Nephron (organoid): ENCODE measurements around the gene DDX23.
A peak's percentile ranks its signal among the peaks of the same experiment; 100 is the strongest.

Source experiments
- H3K27ac Mint-ChIP-seq, 3 experiments: 2 replicates each; pipeline ENCODE4 v1.8.0; 2020; ENCODE audit warnings: mixed read lengths in 3 of 3, mild to moderate bottlenecking in 2 of 3, moderate library complexity in 1 of 3
- H3K27me3 Mint-ChIP-seq: 2 replicates; pipeline ENCODE4 v1.8.0; 2021; ENCODE audit warnings: low read depth, mild to moderate bottlenecking, moderate library complexity, mixed read lengths
- H3K36me3 Mint-ChIP-seq: 2 replicates; pipeline ENCODE4 v1.8.0; 2020; ENCODE audit warnings: low read depth, mixed read lengths
- H3K4me1 Mint-ChIP-seq: 2 replicates; pipeline ENCODE4 v1.8.0; 2020; ENCODE audit warnings: mixed read lengths
- H3K4me3 Mint-ChIP-seq, 3 experiments: 2 replicates each; pipeline ENCODE4 v1.8.0; 2020; ENCODE audit warnings: mild to moderate bottlenecking in 3 of 3, mixed read lengths in 3 of 3, moderate library complexity in 2 of 3
- H3K9me3 Mint-ChIP-seq: 2 replicates; pipeline ENCODE4 v1.8.0; 2020; ENCODE audit warnings: mixed read lengths
- CTCF ChIP-seq, 3 experiments: fragments of 200-600 bp; sonication (generic); IDR thresholded peaks; one replicate each; pipeline ENCODE4 v1.5.0; 2021; ENCODE audit warnings: antibody characterized with exemption in 3 of 3; ENCODE audit not compliant: unreplicated experiment in 3 of 3

The DDX23 gene

GRCh38 chr12:48824905-48825304 is 27.1 kb downstream of the DDX23 start:
- peaks cover 18% of the 10 kb centered on the region for H3K4me1 Mint-ChIP-seq
- H3K27me3 Mint-ChIP-seq, result no peaks in the 10 kb centered on the region
- no peak overlapping the region for H3K27ac Mint-ChIP-seq
- no peaks in the 10 kb centered on the region for H3K9me3 Mint-ChIP-seq
- no peak overlapping the region for H3K4me3 Mint-ChIP-seq
- peaks cover 33% of the 10 kb centered on the region for H3K36me3 Mint-ChIP-seq
- no peak for TF ChIP-seq CTCF (IDR thresholded peaks at IDR 0.05; ENCODE audit: unreplicated experiment in 3 of 3)

- TF ChIP-seq CTCF (IDR thresholded peaks at IDR 0.05; ENCODE audit: unreplicated experiment in 3 of 3), result no peak
- Mint-ChIP-seq H3K4me1 (peaks cover 25% of the 10 kb centered on the region), H3K36me3 (peaks cover 27% of the 10 kb centered on the region), H3K4me3 (no peak overlapping the region), H3K27me3 (no peaks in the 10 kb centered on the region), H3K9me3 (no peaks in the 10 kb centered on the region), H3K27ac (no peak overlapping the region)
Observed at GRCh38 chr12:48824112-48824511, 27.9 kb downstream of the DDX23 start.

GRCh38 chr12:48823281-48823680 is 28.7 kb downstream of the DDX23 start:
- Mint-ChIP-seq H3K9me3 (no peaks in the 10 kb centered on the region), H3K4me1 (peaks cover 30% of the 10 kb centered on the region), H3K36me3 (peaks cover 20% of the 10 kb centered on the region), H3K4me3 (no peak overlapping the region), H3K27me3 (no peaks in the 10 kb centered on the region), H3K27ac (no peak overlapping the region)
- TF ChIP-seq CTCF (IDR thresholded peaks at IDR 0.05; ENCODE audit: unreplicated experiment in 3 of 3), result no peak

GRCh38 chr12:48822711-48823110 is 29.3 kb downstream of the DDX23 start:
- TF ChIP-seq CTCF (IDR thresholded peaks at IDR 0.05; ENCODE audit: unreplicated experiment in 3 of 3), result no peak
- Mint-ChIP-seq H3K4me3 (no peak overlapping the region), H3K27me3 (no peaks in the 10 kb centered on the region), H3K36me3 (peaks cover 19% of the 10 kb centered on the region), H3K27ac (no peak overlapping the region), H3K4me1 (peaks cover 30% of the 10 kb centered on the region), H3K9me3 (no peaks in the 10 kb centered on the region)

- no peak overlapping the region for H3K27ac Mint-ChIP-seq
- H3K4me3 Mint-ChIP-seq, result peak overlapping the region; percentile 13 to 53 (median 20)
- no peaks in the 10 kb centered on the region for H3K9me3 Mint-ChIP-seq
- peaks cover 19% of the 10 kb centered on the region for H3K36me3 Mint-ChIP-seq
- TF ChIP-seq CTCF (IDR thresholded peaks at IDR 0.05; ENCODE audit: unreplicated experiment in 3 of 3), result no peak
- peaks cover 2% of the 10 kb centered on the region for H3K27me3 Mint-ChIP-seq
- peaks cover 35% of the 10 kb centered on the region for H3K4me1 Mint-ChIP-seq
Observed at GRCh38 chr12:48822139-48822538, 29.8 kb downstream of the DDX23 start.

GRCh38 chr12:48819986-48820725 is 31.8 kb downstream of the DDX23 start:
- Mint-ChIP-seq H3K27ac (peak overlapping the region; percentile 61 to 78 (median 77)), H3K9me3 (no peaks in the 10 kb centered on the region), H3K4me3 (peak overlapping the region; percentile 87 to 91 (median 91)), H3K36me3 (peaks cover 11% of the 10 kb centered on the region), H3K4me1 (peaks cover 53% of the 10 kb centered on the region), H3K27me3 (peaks cover 3% of the 10 kb centered on the region)
- TF ChIP-seq CTCF (IDR thresholded peaks at IDR 0.05; ENCODE audit: unreplicated experiment in 3 of 3), result no peak
